Measurements from ENCODE around the gene GRIK2. TPM values are rescaled to one million over a fixed set of nuclear protein-coding genes. Genes with fewer than 3 reads are reported as not detected.

GRIK2 gene
- total RNA-seq, 2 experiments from 2014 or later, result not detected

GRCh38 chr6:101777646-101778045 lies 384.1 kb downstream of the GRIK2 start:
- POLR2A ChIA-PET, result no interaction called here
- H3K36me3 Mint-ChIP-seq (ENCODE audit: low read depth), result no peaks in the 10 kb centered on the region
- no peaks in the 10 kb centered on the region for H3K27me3 Mint-ChIP-seq
- ATAC-seq (no peak), DNase-seq (no peak)
- intact Hi-C loops (cut with micrococcal nuclease), result no loop called here
- TF ChIP-seq CTCF (IDR thresholded peaks at IDR 0.05), result no peak
- CTCF ChIA-PET, result interaction anchor here (1.1 kb wide), 1 partner anchor 11 kb away, joined by 3 read pairs; no protein-coding TSS in a partner anchor
- H3K4me3 Mint-ChIP-seq, result no peak overlapping the region
- H3K27ac Mint-ChIP-seq, result no peak overlapping the region
- peaks cover 2% of the 10 kb centered on the region for H3K9me3 Mint-ChIP-seq
- H3K4me1 Mint-ChIP-seq (ENCODE audit: low read depth), result no peaks in the 10 kb centered on the region

- POLR2A ChIA-PET, result no interaction called here
- Mint-ChIP-seq H3K27ac (no peak overlapping the region), H3K36me3 (ENCODE audit: low read depth) (no peaks in the 10 kb centered on the region), H3K9me3 (peaks cover 9% of the 10 kb centered on the region), H3K4me3 (no peak overlapping the region), H3K27me3 (no peaks in the 10 kb centered on the region), H3K4me1 (ENCODE audit: low read depth) (no peaks in the 10 kb centered on the region)
- intact Hi-C loops (cut with micrococcal nuclease), result no loop called here
- DNase-seq, result no peak
- no peak for ATAC-seq
- CTCF ChIA-PET, result no interaction called here
- no peak for TF ChIP-seq CTCF (IDR thresholded peaks at IDR 0.05)
Measured at GRCh38 chr6:101779051-101779844, 385.7 kb downstream of the GRIK2 start.

- intact Hi-C loops (cut with micrococcal nuclease), result no loop called here
- no peak for TF ChIP-seq CTCF (IDR thresholded peaks at IDR 0.05)
- Mint-ChIP-seq H3K9me3 (peaks cover 16% of the 10 kb centered on the region), H3K4me1 (ENCODE audit: low read depth) (no peaks in the 10 kb centered on the region), H3K27ac (no peak overlapping the region), H3K27me3 (no peaks in the 10 kb centered on the region), H3K4me3 (no peak overlapping the region), H3K36me3 (ENCODE audit: low read depth) (no peaks in the 10 kb centered on the region)
- POLR2A ChIA-PET, result no interaction called here
- DNase-seq, result no peak
- CTCF ChIA-PET, result no interaction called here
- ATAC-seq, result no peak
Measured at GRCh38 chr6:101783287-101783686, 389.8 kb downstream of the GRIK2 start.

GRCh38 chr6:101784094-101784493 lies 390.6 kb downstream of the GRIK2 start:
- H3K27me3 Mint-ChIP-seq, result no peaks in the 10 kb centered on the region
- ATAC-seq (no peak), DNase-seq (no peak)
- H3K4me1 Mint-ChIP-seq (ENCODE audit: low read depth), result no peaks in the 10 kb centered on the region
- CTCF ChIA-PET, result no interaction called here
- intact Hi-C loops (cut with micrococcal nuclease), result no loop called here
- no peak overlapping the region for H3K27ac Mint-ChIP-seq
- no peak for TF ChIP-seq CTCF (IDR thresholded peaks at IDR 0.05)
- H3K9me3 Mint-ChIP-seq, result peaks cover 16% of the 10 kb centered on the region
- no peaks in the 10 kb centered on the region for H3K36me3 Mint-ChIP-seq (ENCODE audit: low read depth)
- no peak overlapping the region for H3K4me3 Mint-ChIP-seq
- POLR2A ChIA-PET, result no interaction called here

GRCh38 chr6:101799531-101799930 lies 406.0 kb downstream of the GRIK2 start:
- intact Hi-C loops (cut with micrococcal nuclease), result no loop called here
- ATAC-seq (no peak), DNase-seq (no peak)
- ChIA-PET CTCF (no interaction called here), POLR2A (no interaction called here)
- H3K27ac Mint-ChIP-seq, result no peak overlapping the region
- no peaks in the 10 kb centered on the region for H3K36me3 Mint-ChIP-seq (ENCODE audit: low read depth)
- no peaks in the 10 kb centered on the region for H3K27me3 Mint-ChIP-seq
- no peak overlapping the region for H3K4me3 Mint-ChIP-seq
- no peaks in the 10 kb centered on the region for H3K9me3 Mint-ChIP-seq
- TF ChIP-seq CTCF (IDR thresholded peaks at IDR 0.05), result no peak
- no peaks in the 10 kb centered on the region for H3K4me1 Mint-ChIP-seq (ENCODE audit: low read depth)
